T-helper 2 cell (primary cell): ENCODE results near the gene IFI6.
"Not testable (repeated sequence)": the region's sequence is repeated elsewhere in the genome, so short reads cannot be mapped to it uniquely, and the experiment has no call there.

Experiments used
- DNase-seq, 5 experiments: peaks; one replicate each; pipeline versions ENCODE4 v3.0.0 to v3.0.0-alpha.2; 2012 to 2022
- total RNA-seq, 2 donors: gene quantifications; one replicate each; lab custom pipeline; 2026; lab: John Stamatoyannopoulos, UW

Gene IFI6
- 8.5 to 15.3 reads per million in 2 donors for total RNA-seq

GRCh38 chr1:27671964-27672749 is at the start of gene IFI6:
Gene IFI6, minus strand, starts transcription at chr1:27672192. Its CDS starts 2,878 bp downstream, at chr1:27669314.
- DNase-seq = peak; percentile 41 to 91 (median 67)

DNA sequence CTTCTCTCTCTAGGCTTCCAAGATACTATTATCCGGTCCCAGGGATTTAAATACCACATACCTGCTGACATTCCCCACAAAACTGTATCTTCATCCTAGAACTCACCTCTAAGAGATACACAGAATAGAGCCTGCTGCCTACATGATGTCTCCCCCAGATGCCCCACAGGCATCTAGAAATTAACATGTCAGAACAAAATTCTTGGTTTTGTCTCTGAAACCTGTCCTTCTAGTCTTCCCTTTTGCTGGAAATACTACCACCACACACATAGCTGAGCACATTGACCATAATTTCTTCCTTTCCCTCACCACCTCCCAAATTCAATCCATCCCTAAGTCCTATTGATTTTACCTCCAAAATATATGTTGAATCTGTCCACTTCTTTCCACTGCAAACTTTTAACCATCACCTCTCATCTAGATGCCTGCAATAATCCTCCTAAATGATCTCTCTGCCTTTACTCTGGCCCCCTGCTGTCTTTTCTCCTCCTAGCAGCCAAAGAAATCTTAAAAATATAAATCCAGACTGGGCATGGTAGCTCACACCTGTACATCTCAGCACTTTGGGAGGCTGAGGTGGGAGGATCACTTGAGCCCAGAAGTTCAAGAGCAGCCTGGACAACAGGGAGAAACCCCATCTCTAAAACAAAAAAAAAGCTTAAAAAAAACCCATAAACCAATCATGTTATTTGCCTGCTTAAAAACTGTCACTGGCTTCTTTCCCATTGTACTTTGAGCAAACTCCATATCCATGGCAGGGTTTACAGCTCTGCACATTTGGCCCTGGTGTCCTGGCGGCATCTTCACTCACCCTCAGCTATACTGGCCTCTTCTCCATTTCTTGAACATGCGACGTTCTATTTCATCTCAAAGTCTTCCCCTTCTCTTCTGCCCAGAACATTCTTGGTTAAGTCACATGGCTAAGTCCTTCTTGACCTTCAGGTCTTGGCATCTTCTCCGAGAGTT is 47.6 kb upstream of the IFI6 start:
- DNase-seq = peak in 1 of 5 experiments; percentile 6

- DNase-seq = no peak
Measured at GRCh38 chr1:27716262-27716895, 44.4 kb upstream of the IFI6 start.

- no peak for DNase-seq
Measured at GRCh38 chr1:27713869-27714513, 42.0 kb upstream of the IFI6 start.

- no peak for DNase-seq
Measured at GRCh38 chr1:27713139-27713725, 41.2 kb upstream of the IFI6 start.

DNA sequence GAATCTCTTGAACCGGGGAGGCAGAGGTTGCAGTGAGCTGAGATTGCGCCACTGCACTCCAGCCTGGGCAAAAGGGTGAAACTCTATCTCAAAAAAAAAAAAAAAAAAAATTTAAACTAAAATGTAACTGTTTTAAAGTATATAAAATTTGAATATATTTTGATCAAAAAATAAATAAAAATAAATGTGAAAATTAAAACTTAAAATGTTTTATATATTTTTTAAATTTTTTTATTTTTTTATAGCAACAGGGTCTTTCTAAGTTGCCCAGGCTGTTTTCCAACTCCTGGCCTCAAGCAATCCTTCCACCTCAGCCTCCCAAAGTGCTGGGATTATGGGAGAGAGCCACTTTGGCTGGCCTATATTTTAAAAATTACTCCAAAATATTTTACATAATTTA is 38.6 kb upstream of the IFI6 start:
- no peak for DNase-seq

- no peak for DNase-seq
Measured at GRCh38 chr1:27705545-27705944, 33.6 kb upstream of the IFI6 start.

GRCh38 chr1:27704958-27705357 is 33.0 kb upstream of the IFI6 start:
- DNase-seq = no peak

- not testable (repeated sequence) for DNase-seq
Measured at GRCh38 chr1:27696835-27697234, 24.8 kb upstream of the IFI6 start.

- no peak for DNase-seq
Measured at GRCh38 chr1:27690183-27690582, 18.2 kb upstream of the IFI6 start.

DNA sequence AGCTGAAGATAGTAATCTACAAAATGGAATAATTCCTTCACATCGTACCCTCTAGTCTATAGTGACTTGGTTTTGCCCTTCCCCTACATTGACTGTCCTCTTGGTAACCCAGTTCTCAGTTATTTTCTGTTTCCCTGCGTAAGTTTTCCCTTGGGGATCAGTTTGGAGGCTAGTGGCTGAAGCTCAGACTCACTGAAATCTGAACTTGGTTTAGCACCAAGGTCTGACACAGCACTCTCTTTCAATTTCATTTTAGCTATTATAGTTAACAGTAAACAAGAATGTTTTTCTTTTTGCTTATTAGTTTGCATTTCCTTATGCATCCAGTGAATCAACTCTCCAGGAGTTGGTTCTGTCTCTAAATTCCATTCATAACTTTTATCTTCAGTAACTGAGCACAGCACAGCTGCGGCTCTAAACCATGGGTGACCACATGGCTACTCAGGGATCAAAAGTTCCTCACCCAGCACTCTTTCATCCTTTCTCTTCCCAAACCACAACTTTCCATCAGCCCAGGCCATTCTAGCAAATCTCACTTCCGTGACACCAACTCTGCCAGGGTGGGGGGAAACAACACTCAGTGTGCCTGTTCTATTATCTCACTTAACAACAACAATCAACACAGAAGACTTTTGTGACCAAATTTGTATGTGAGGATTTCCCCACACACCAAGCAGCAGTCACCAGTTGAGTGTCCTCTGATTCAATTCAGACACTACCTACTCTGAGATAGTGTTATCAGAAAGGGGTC is 17.6 kb upstream of the IFI6 start:
- DNase-seq = peak in 1 of 5 experiments; percentile 16

DNA sequence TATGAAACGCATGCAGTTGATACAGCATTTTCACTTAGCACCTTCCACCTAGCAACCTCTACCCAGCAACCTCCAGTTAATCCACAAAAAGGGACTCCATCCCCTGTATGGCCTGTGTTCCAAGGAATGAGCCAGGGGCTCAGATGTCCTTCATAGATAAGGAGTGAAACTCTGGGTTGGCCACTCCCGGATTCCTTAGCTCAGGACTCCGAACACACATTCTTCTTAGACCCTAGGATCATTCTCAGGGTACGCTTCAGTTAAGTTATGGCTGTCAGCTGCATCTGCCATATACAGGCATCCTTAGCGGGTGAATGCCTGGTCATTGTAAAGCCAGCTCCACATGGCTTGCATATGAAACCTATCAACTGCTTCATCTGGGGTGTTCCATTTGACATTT is 15.9 kb upstream of the IFI6 start:
- DNase-seq = no peak

- no peak for DNase-seq
Measured at GRCh38 chr1:27686223-27686990, 14.4 kb upstream of the IFI6 start.

GRCh38 chr1:27684176-27684575 is 12.2 kb upstream of the IFI6 start:
- no peak for DNase-seq

DNA sequence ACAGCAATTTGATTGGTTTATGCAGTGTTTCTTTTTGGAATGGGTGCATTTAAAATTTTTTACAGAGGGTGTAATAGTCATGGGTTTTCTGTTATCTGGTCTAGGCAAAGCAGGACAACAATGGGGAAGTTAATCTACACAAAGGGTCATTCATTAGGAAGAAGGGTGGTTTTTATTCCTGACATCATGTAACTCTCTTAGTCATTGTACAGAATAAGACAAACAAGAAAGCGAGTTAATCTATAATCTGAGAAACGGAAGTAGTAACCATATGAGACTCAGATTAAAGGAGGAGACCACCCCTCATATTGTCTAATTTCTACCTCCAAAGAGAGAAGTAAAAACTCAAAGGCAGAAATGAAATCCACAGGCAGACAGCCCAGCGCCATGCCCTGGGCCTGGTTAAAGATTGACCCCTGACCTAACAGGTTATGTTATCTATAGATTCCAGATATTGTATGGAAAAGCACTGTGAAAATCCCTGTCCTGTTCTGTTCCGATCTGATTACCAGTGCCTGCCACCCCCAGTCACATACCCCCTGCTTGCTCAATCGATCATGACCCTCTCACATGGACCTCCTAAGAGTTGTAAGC is 10.5 kb upstream of the IFI6 start:
- DNase-seq = no peak

- DNase-seq = not testable (repeated sequence)
Measured at GRCh38 chr1:27681580-27681979, 9.6 kb upstream of the IFI6 start.

DNA sequence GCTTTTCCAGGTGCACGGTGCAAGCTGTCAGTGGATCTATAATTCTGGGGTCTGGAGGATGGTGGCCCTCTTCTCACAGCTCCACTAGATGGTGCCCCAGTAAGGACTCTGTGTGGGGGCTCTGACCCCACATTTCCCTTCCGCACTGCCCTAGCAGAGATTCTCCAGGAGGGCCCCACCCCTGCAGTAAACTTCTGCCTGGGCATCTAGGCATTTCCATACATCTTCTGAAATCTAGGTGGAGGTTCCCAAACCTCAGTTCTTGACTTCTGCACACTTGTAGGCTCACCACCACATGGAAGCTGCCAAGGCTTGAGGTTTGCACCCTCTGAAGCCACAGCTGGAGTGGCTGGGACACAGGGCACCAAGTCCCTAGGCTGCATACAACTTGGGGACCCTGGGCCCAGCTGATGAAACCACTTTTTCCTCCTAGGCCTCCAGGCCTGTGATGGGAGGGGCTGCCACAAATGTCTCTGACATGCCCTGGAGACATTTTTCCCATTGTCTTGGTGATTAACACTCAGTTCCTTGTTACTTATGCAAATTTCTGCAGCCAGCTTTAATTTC is 8.3 kb upstream of the IFI6 start:
- DNase-seq = not testable (repeated sequence)

DNA sequence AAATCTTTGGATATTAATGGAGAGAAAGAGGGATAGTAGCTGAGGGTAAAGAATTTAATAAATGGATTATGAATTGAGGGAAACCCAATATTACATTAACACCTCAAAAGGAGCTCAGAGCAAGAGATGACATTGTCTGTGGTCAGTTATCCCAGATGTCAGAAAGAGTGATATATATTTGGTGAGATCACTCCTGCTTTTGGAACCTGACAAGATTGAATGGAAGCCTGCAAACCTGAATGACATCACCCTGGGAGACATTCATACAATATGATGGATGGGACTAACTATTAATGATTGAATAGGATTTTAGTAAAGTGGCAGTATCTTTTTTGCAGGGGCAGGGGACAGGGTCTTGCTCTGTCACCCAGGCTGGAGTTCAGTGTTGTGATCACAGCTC is 6.8 kb upstream of the IFI6 start:
- no peak for DNase-seq

- no peak for DNase-seq
Measured at GRCh38 chr1:27676410-27676809, 4.4 kb upstream of the IFI6 start.

- DNase-seq = no peak
Measured at GRCh38 chr1:27672750-27673112, 739 bp upstream of the IFI6 start.
